ENCODE measurements around the gene CTBP2.
"Not testable (repeated sequence)": the region's sequence is repeated elsewhere in the genome, so short reads cannot be mapped to it uniquely, and the experiment has no call there.

CTBP2 gene

GRCh38 chr10:125062227-125062913 lies 98.0 kb downstream of the CTBP2 start:
- Mint-ChIP-seq H3K4me3 (no peak overlapping the region), H3K9me3 (ENCODE audit: low read depth) (no peaks in the 10 kb centered on the region)

GRCh38 chr10:125061557-125062226 lies 98.7 kb downstream of the CTBP2 start:
- no peak overlapping the region for H3K4me3 Mint-ChIP-seq
- peaks cover 17% of the 10 kb centered on the region for H3K4me1 Mint-ChIP-seq (ENCODE audit: low read depth)
- H3K27me3 Mint-ChIP-seq, result peaks cover 4% of the 10 kb centered on the region
- H3K27ac Mint-ChIP-seq, result no peak overlapping the region
- H3K36me3 Mint-ChIP-seq, result no peaks in the 10 kb centered on the region
- no peaks in the 10 kb centered on the region for H3K9me3 Mint-ChIP-seq (ENCODE audit: low read depth)

More at GRCh38 chr10:125062227-125062913, 98.0 kb downstream of the CTBP2 start:
- no peaks in the 10 kb centered on the region for H3K36me3 Mint-ChIP-seq
- H3K4me1 Mint-ChIP-seq (ENCODE audit: low read depth), result peaks cover 17% of the 10 kb centered on the region
- no peak overlapping the region for H3K27ac Mint-ChIP-seq
- peaks cover 4% of the 10 kb centered on the region for H3K27me3 Mint-ChIP-seq

- peaks cover 17% of the 10 kb centered on the region for H3K4me1 Mint-ChIP-seq (ENCODE audit: low read depth)
- H3K9me3 Mint-ChIP-seq (ENCODE audit: low read depth), result no peaks in the 10 kb centered on the region
- H3K4me3 Mint-ChIP-seq, result no peak overlapping the region
- no peaks in the 10 kb centered on the region for H3K36me3 Mint-ChIP-seq
- peaks cover 4% of the 10 kb centered on the region for H3K27me3 Mint-ChIP-seq
- H3K27ac Mint-ChIP-seq, result no peak overlapping the region
Observed at GRCh38 chr10:125060826-125061556, 99.4 kb downstream of the CTBP2 start.

- peaks cover 17% of the 10 kb centered on the region for H3K4me1 Mint-ChIP-seq (ENCODE audit: low read depth)
- no peak overlapping the region for H3K27ac Mint-ChIP-seq
- no peak overlapping the region for H3K4me3 Mint-ChIP-seq
- H3K9me3 Mint-ChIP-seq (ENCODE audit: low read depth), result no peaks in the 10 kb centered on the region
- no peaks in the 10 kb centered on the region for H3K36me3 Mint-ChIP-seq
- peaks cover 4% of the 10 kb centered on the region for H3K27me3 Mint-ChIP-seq
Observed at GRCh38 chr10:125060482-125060825, 99.9 kb downstream of the CTBP2 start.

- no peaks in the 10 kb centered on the region for H3K36me3 Mint-ChIP-seq
- no peaks in the 10 kb centered on the region for H3K9me3 Mint-ChIP-seq (ENCODE audit: low read depth)
- peaks cover 4% of the 10 kb centered on the region for H3K27me3 Mint-ChIP-seq
- H3K4me3 Mint-ChIP-seq, result no peak overlapping the region
- H3K27ac Mint-ChIP-seq, result no peak overlapping the region
- H3K4me1 Mint-ChIP-seq (ENCODE audit: low read depth), result peaks cover 13% of the 10 kb centered on the region
Observed at GRCh38 chr10:125060026-125060425, 100.3 kb downstream of the CTBP2 start.

- H3K9me3 Mint-ChIP-seq (ENCODE audit: low read depth); H3K27ac Mint-ChIP-seq; H3K36me3 Mint-ChIP-seq; H3K4me1 Mint-ChIP-seq (ENCODE audit: low read depth); H3K4me3 Mint-ChIP-seq; H3K27me3 Mint-ChIP-seq: not testable (repeated sequence)
Observed at GRCh38 chr10:125059348-125059747, 101.0 kb downstream of the CTBP2 start.

GRCh38 chr10:125057158-125058001 lies 103.0 kb downstream of the CTBP2 start:
- no peaks in the 10 kb centered on the region for H3K9me3 Mint-ChIP-seq (ENCODE audit: low read depth)
- H3K36me3 Mint-ChIP-seq, result no peaks in the 10 kb centered on the region
- no peaks in the 10 kb centered on the region for H3K4me1 Mint-ChIP-seq (ENCODE audit: low read depth)
- H3K4me3 Mint-ChIP-seq, result no peak overlapping the region
- H3K27me3 Mint-ChIP-seq, result peaks cover 6% of the 10 kb centered on the region
- H3K27ac Mint-ChIP-seq, result no peak overlapping the region

- Mint-ChIP-seq H3K4me3 (no peak overlapping the region), H3K9me3 (ENCODE audit: low read depth) (no peaks in the 10 kb centered on the region), H3K4me1 (ENCODE audit: low read depth) (no peaks in the 10 kb centered on the region), H3K27ac (no peak overlapping the region), H3K27me3 (peaks cover 4% of the 10 kb centered on the region), H3K36me3 (no peaks in the 10 kb centered on the region)
Observed at GRCh38 chr10:125056161-125057132, 103.9 kb downstream of the CTBP2 start.

- peaks cover 4% of the 10 kb centered on the region for H3K27me3 Mint-ChIP-seq
Observed at GRCh38 chr10:125055446-125055845, 104.9 kb downstream of the CTBP2 start.

GRCh38 chr10:125054669-125055268 lies 105.6 kb downstream of the CTBP2 start:
- Mint-ChIP-seq H3K27me3 (peaks cover 4% of the 10 kb centered on the region), H3K4me1 (ENCODE audit: low read depth) (no peaks in the 10 kb centered on the region), H3K4me3 (no peak overlapping the region), H3K36me3 (no peaks in the 10 kb centered on the region), H3K27ac (no peak overlapping the region), H3K9me3 (ENCODE audit: low read depth) (no peaks in the 10 kb centered on the region)

More at GRCh38 chr10:125055446-125055845, 104.9 kb downstream of the CTBP2 start:
- H3K27ac Mint-ChIP-seq, result no peak overlapping the region
- H3K9me3 Mint-ChIP-seq (ENCODE audit: low read depth), result no peaks in the 10 kb centered on the region
- H3K4me3 Mint-ChIP-seq, result no peak overlapping the region
- no peaks in the 10 kb centered on the region for H3K36me3 Mint-ChIP-seq
- H3K4me1 Mint-ChIP-seq (ENCODE audit: low read depth), result no peaks in the 10 kb centered on the region

- no peak overlapping the region for H3K4me3 Mint-ChIP-seq
- no peaks in the 10 kb centered on the region for H3K36me3 Mint-ChIP-seq
- no peaks in the 10 kb centered on the region for H3K4me1 Mint-ChIP-seq (ENCODE audit: low read depth)
- no peak overlapping the region for H3K27ac Mint-ChIP-seq
- H3K9me3 Mint-ChIP-seq (ENCODE audit: low read depth), result no peaks in the 10 kb centered on the region
- peaks cover 4% of the 10 kb centered on the region for H3K27me3 Mint-ChIP-seq
Observed at GRCh38 chr10:125054216-125054615, 106.1 kb downstream of the CTBP2 start.

GRCh38 chr10:125052146-125052545 lies 108.2 kb downstream of the CTBP2 start:
- H3K9me3 Mint-ChIP-seq (ENCODE audit: low read depth), result no peaks in the 10 kb centered on the region
- H3K36me3 Mint-ChIP-seq, result no peaks in the 10 kb centered on the region
- peaks cover 2% of the 10 kb centered on the region for H3K27me3 Mint-ChIP-seq
- H3K27ac Mint-ChIP-seq, result no peak overlapping the region
- no peak overlapping the region for H3K4me3 Mint-ChIP-seq
- no peaks in the 10 kb centered on the region for H3K4me1 Mint-ChIP-seq (ENCODE audit: low read depth)

GRCh38 chr10:125050383-125050782 lies 110.0 kb downstream of the CTBP2 start:
- no peaks in the 10 kb centered on the region for H3K9me3 Mint-ChIP-seq (ENCODE audit: low read depth)
- no peak overlapping the region for H3K27ac Mint-ChIP-seq
- H3K4me3 Mint-ChIP-seq, result no peak overlapping the region
- peaks cover 2% of the 10 kb centered on the region for H3K27me3 Mint-ChIP-seq
- H3K4me1 Mint-ChIP-seq (ENCODE audit: low read depth), result no peaks in the 10 kb centered on the region
- H3K36me3 Mint-ChIP-seq, result no peaks in the 10 kb centered on the region

Measured in activated naive CD8-positive, alpha-beta T cell (primary cell).